A549 (cell line): Measurements from ENCODE around the gene DNAJB6. TPM values are rescaled to one million over a fixed set of nuclear protein-coding genes. Genes with fewer than 3 reads are reported as not detected.

Experiments
- ATAC-seq, 2 experiments: fragments of 200-7000 bp in 1 of 2; fragments of >200 bp in 1 of 2; cut with Nextera tagmentation in 1 of 2; cut with Tn5 transposase in 1 of 2; 3 replicates each; pipeline versions ENCODE4 v1.8.0 to v1.9.1; 2018 to 2020; ENCODE audit warnings: mild to moderate bottlenecking in 1 of 2, moderate library complexity in 1 of 2
- CTCF ChIA-PET: fragments of 300-600 bp; sonication (Branson Sonifier 250); formaldehyde crosslinking; extraction: SDS; loops from one replicate; lab custom pipeline; 2021; ENCODE audit warnings: antibody characterized with exemption, inconsistent platforms; lab: Yijun Ruan, JAX
- POLR2A ChIA-PET: fragments of 350-600 bp; formaldehyde crosslinking; extraction: SDS; loops from one replicate; lab custom pipeline; 2021; ENCODE audit warnings: antibody characterized with exemption, inconsistent platforms; lab: Yijun Ruan, JAX
- DNase-seq, 2 experiments: peaks; one replicate each; pipeline versions ENCODE4 v3.0.0 to v3.0.0-alpha.2; 2011 to 2016; ENCODE audit warnings: low read depth in 1 of 2, low spot score in 1 of 2
- FAIRE-seq: peaks from 2 replicates; lab custom pipeline; 2011; peaks lifted over from hg19 to GRCh38; lab: Jason Lieb, UNC
- H3K27ac ChIP-seq, 2 experiments: fragments of >200 bp; sonication (Bioruptor Twin); formaldehyde crosslinking; 3 replicates each; pipeline ENCODE4 v1.5.1; 2016 to 2017
- H3K4me1 ChIP-seq: fragments of >200 bp; sonication (Bioruptor Twin); formaldehyde crosslinking; 3 replicates; pipeline ENCODE4 v1.6.1; 2016
- H3K4me2 ChIP-seq: fragments of >200 bp; sonication (Bioruptor Twin); formaldehyde crosslinking; 3 replicates; pipeline ENCODE4 v1.6.1; 2016
- H3K4me3 ChIP-seq: fragments of >200 bp; sonication (Bioruptor Twin); formaldehyde crosslinking; 3 replicates; pipeline ENCODE4 v1.5.1; 2016
- H3K9me3 ChIP-seq: fragments of >200 bp; sonication (Bioruptor Twin); formaldehyde crosslinking; 3 replicates; pipeline ENCODE4 v1.6.1; 2016
- CBX8 ChIP-seq: fragments of 200-600 bp; sonication (generic); IDR thresholded peaks from 2 replicates; pipeline ENCODE4 v1.6.1; 2016
- CEBPB ChIP-seq, 2 experiments: fragments of >200 bp in 1 of 2; sonication (Bioruptor Twin) in 1 of 2; formaldehyde crosslinking in 1 of 2; IDR thresholded peaks; 2 replicates each; pipeline ENCODE4 v1.6.1; 2012 to 2016
- CHD4 ChIP-seq: fragments of 200-600 bp; sonication (generic); IDR thresholded peaks from 2 replicates; pipeline ENCODE4 v1.6.1; 2016; ENCODE audit warnings: antibody characterized with exemption, mild to moderate bottlenecking, borderline replicate concordance
- EHF ChIP-seq: fragments of 250-450 bp; sonication (Bioruptor Pico); IDR thresholded peaks from 2 replicates; pipeline ENCODE4 v1.5.0; 2020; ENCODE audit warnings: mild to moderate bottlenecking
- HDAC2 ChIP-seq: fragments of 200-600 bp; sonication (generic); IDR thresholded peaks from 2 replicates; pipeline ENCODE4 v1.6.1; 2016
- HEYL ChIP-seq: fragments of 250-450 bp; sonication (Bioruptor Pico); IDR thresholded peaks from 2 replicates; pipeline ENCODE4 v1.8.0; 2021; ENCODE audit warnings: mild to moderate bottlenecking, moderate library complexity
- HOXB5 ChIP-seq: fragments of 250-450 bp; sonication (Bioruptor Pico); IDR thresholded peaks from 2 replicates; pipeline ENCODE4 v1.5.0; 2020; ENCODE audit warnings: mild to moderate bottlenecking, moderate library complexity
- JUN ChIP-seq, 2 experiments: fragments of >200 bp; sonication (Bioruptor Twin); formaldehyde crosslinking; IDR thresholded peaks; 2 replicates in 1 of 2; 3 replicates in 1 of 2; pipeline ENCODE4 v1.6.1; 2016 to 2017
- JUNB ChIP-seq: fragments of >200 bp; sonication (Bioruptor Twin); formaldehyde crosslinking; IDR thresholded peaks from 2 replicates; pipeline ENCODE4 v1.6.1; 2016
- KDM5A ChIP-seq: fragments of 200-600 bp; sonication (generic); IDR thresholded peaks from 2 replicates; pipeline ENCODE4 v1.6.1; 2016; ENCODE audit warnings: antibody characterized with exemption, mild to moderate bottlenecking
- MAFK ChIP-seq: fragments of 450-650 bp; IDR thresholded peaks from 2 replicates; pipeline ENCODE4 v1.6.1; 2014; ENCODE audit not compliant: partially characterized antibody
- MAX ChIP-seq: IDR thresholded peaks from 2 replicates; pipeline ENCODE4 v1.6.1; 2012
- MYC ChIP-seq: IDR thresholded peaks from 2 replicates; pipeline ENCODE4 v1.6.1; 2012; ENCODE audit warnings: mild to moderate bottlenecking, inconsistent platforms, low read length, improper control_type of control experiment, borderline replicate concordance
- NPAS2 ChIP-seq: fragments of 250-450 bp; sonication (Bioruptor Pico); IDR thresholded peaks from 2 replicates; pipeline ENCODE4 v1.8.0; 2022; ENCODE audit warnings: mild to moderate bottlenecking, moderate library complexity, borderline replicate concordance
- NR3C1 ChIP-seq: fragments of >200 bp; sonication (Bioruptor Twin); formaldehyde crosslinking; IDR thresholded peaks from 3 replicates; pipeline ENCODE4 v1.6.1; 2017
- POLR2A ChIP-seq: IDR thresholded peaks from 2 replicates; pipeline ENCODE4 v1.6.1; 2012; ENCODE audit warnings: mild to moderate bottlenecking, low read length
- POLR2AphosphoS2 ChIP-seq: conservative IDR thresholded peaks from 2 replicates; pipeline ENCODE4 v1.6.1; 2012; ENCODE audit warnings: low read length, improper control_type of control experiment, inconsistent platforms
- RCOR1 ChIP-seq: fragments of 150-350 bp; IDR thresholded peaks from 2 replicates; pipeline ENCODE4 v1.6.1; 2014; ENCODE audit warnings: antibody characterized with exemption, low read length, low read depth
- REST ChIP-seq: fragments of 200-600 bp; sonication (generic); IDR thresholded peaks from 2 replicates; pipeline ENCODE4 v1.6.1; 2016; ENCODE audit warnings: antibody characterized with exemption, mild to moderate bottlenecking, moderate library complexity
- ZSCAN20 ChIP-seq: fragments of 250-450 bp; sonication (Bioruptor Pico); IDR thresholded peaks from 2 replicates; pipeline ENCODE4 v1.8.0; 2022; ENCODE audit warnings: mild to moderate bottlenecking, moderate library complexity
- WGBS: methylation state at CpG from one replicate; pipeline ENCODE4 v1.1.6; 2017; ENCODE audit errors: missing lambda C conversion rate; 5-methylcytosine and 5-hydroxymethylcytosine counted together
- polyA plus RNA-seq, 4 experiments: library from polyadenylated mRNA; depleted of rRNA in 3 of 4; stranded (reverse); fragments of >200 nt; fragmentation: RNase III in 1 of 4; extraction: RNeasy Plus Mini Kit Qiagen cat#74134 plus additional on column Dnase treatment in 1 of 4; gene quantifications; 2 replicates in 3 of 4; 3 replicates in 1 of 4; pipeline ENCODE4 v1.2.3, GENCODE V29; 2011 to 2017
- TF ChIP-seq, protein P1 (sequence below): fragments of >200 bp; sonication (Bioruptor Twin); formaldehyde crosslinking; IDR thresholded peaks from 3 replicates; pipeline ENCODE4 v1.5.1; 2016
- TF ChIP-seq, protein P2 (sequence below): fragments of >200 bp; sonication (Bioruptor Twin); formaldehyde crosslinking; IDR thresholded peaks from 3 replicates; pipeline ENCODE4 v1.6.1; 2016

The DNAJB6 gene
- polyA plus RNA-seq, 2 of the 4 experiments (the other 2 are of a cell fraction), result 117 to 136 TPM

- no peak for TF ChIP-seq KDM5A
- no peak for TF ChIP-seq ZSCAN20
- no peak for TF ChIP-seq CBX8
- TF ChIP-seq HEYL, result no peak
- no peak for TF ChIP-seq REST
- TF ChIP-seq MAFK, result no peak
- no peak for TF ChIP-seq EHF (CRISPR knock-in tag)
These were observed 75.8 kb downstream of the DNAJB6 start (continued) for GRCh38 chr7:157412491-157413180.

- ChIA-PET CTCF (interaction anchor here (0.9 to 1.5 kb wide), 2 partner anchors 21 to 994 kb away, joined by 3 read pairs; no protein-coding TSS in a partner anchor), POLR2A (no interaction called here)
- ATAC-seq (no peak), FAIRE-seq (no peak), DNase-seq (no peak)
- H3K27ac ChIP-seq, result no peak overlapping the region
- 92% methylated on average over 34 of the region's 49 CpGs for WGBS
- TF ChIP-seq NR3C1 (no peak), RCOR1 (no peak), NPAS2 (CRISPR knock-in tag) (no peak), HDAC2 (no peak), POLR2AphosphoS2 (no peak), HOXB5 (CRISPR knock-in tag) (no peak), MYC (no peak), CHD4 (no peak), CEBPB (IDR thresholded peaks at IDR 0.05) (no peak)
- TF ChIP-seq, protein P1, sequence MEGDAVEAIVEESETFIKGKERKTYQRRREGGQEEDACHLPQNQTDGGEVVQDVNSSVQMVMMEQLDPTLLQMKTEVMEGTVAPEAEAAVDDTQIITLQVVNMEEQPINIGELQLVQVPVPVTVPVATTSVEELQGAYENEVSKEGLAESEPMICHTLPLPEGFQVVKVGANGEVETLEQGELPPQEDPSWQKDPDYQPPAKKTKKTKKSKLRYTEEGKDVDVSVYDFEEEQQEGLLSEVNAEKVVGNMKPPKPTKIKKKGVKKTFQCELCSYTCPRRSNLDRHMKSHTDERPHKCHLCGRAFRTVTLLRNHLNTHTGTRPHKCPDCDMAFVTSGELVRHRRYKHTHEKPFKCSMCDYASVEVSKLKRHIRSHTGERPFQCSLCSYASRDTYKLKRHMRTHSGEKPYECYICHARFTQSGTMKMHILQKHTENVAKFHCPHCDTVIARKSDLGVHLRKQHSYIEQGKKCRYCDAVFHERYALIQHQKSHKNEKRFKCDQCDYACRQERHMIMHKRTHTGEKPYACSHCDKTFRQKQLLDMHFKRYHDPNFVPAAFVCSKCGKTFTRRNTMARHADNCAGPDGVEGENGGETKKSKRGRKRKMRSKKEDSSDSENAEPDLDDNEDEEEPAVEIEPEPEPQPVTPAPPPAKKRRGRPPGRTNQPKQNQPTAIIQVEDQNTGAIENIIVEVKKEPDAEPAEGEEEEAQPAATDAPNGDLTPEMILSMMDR, result no peak
- H3K9me3 ChIP-seq, result no peaks in the 10 kb centered on the region
- H3K4me2 ChIP-seq, result no peak overlapping the region
- H3K4me3 ChIP-seq, result no peak overlapping the region
- no peaks in the 10 kb centered on the region for H3K4me1 ChIP-seq
These were observed 77.3 kb downstream of the DNAJB6 start for GRCh38 chr7:157413881-157414701.

DNA sequence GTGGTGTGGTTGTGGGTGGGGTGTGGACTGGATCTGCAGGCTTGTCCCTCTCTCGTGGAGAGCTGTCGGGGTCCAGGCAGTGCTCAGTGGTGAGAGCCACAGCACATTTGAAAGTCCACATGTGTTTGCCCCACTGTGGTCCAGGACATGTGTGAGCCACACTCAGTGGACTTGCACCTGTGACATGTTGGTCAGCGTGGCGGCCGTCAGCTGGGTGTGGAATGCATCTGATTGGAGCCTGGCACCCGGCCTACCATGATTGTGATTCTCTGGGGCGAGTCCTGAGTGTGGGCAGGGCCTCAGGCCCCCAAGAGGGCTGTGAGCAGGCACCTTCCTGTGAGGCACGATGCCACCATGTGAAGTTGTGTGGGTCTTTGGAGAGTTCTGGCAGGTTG is 77.9 kb downstream of the DNAJB6 start:
- DNase-seq, result no peak
- ATAC-seq, result no peak
- CTCF ChIA-PET, result interaction anchor here (1.5 kb wide), 1 partner anchor 20 kb away, joined by 3 read pairs; no protein-coding TSS in a partner anchor
- no peak overlapping the region for H3K4me2 ChIP-seq
- 94% methylated on average over 8 of the region's 8 CpGs for WGBS
- TF ChIP-seq, protein P1, result no peak
- no peak for TF ChIP-seq JUN (IDR thresholded peaks at IDR 0.05)
- no peak for TF ChIP-seq MAX
- TF ChIP-seq JUNB, result no peak
- TF ChIP-seq, protein P2, sequence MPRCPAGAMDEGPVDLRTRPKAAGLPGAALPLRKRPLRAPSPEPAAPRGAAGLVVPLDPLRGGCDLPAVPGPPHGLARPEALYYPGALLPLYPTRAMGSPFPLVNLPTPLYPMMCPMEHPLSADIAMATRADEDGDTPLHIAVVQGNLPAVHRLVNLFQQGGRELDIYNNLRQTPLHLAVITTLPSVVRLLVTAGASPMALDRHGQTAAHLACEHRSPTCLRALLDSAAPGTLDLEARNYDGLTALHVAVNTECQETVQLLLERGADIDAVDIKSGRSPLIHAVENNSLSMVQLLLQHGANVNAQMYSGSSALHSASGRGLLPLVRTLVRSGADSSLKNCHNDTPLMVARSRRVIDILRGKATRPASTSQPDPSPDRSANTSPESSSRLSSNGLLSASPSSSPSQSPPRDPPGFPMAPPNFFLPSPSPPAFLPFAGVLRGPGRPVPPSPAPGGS, result no peak
- TF ChIP-seq POLR2A, result no peak
- POLR2A ChIA-PET, result no interaction called here
- no peak overlapping the region for H3K4me3 ChIP-seq
- FAIRE-seq, result no peak
- no peak overlapping the region for H3K27ac ChIP-seq
- no peaks in the 10 kb centered on the region for H3K4me1 ChIP-seq
- H3K9me3 ChIP-seq, result no peaks in the 10 kb centered on the region
